ENCODE results near the gene FAM227A.
"Not testable (repeated sequence)": the region's sequence is repeated elsewhere in the genome, so short reads cannot be mapped to it uniquely, and the experiment has no call there.

FAM227A gene

DNA sequence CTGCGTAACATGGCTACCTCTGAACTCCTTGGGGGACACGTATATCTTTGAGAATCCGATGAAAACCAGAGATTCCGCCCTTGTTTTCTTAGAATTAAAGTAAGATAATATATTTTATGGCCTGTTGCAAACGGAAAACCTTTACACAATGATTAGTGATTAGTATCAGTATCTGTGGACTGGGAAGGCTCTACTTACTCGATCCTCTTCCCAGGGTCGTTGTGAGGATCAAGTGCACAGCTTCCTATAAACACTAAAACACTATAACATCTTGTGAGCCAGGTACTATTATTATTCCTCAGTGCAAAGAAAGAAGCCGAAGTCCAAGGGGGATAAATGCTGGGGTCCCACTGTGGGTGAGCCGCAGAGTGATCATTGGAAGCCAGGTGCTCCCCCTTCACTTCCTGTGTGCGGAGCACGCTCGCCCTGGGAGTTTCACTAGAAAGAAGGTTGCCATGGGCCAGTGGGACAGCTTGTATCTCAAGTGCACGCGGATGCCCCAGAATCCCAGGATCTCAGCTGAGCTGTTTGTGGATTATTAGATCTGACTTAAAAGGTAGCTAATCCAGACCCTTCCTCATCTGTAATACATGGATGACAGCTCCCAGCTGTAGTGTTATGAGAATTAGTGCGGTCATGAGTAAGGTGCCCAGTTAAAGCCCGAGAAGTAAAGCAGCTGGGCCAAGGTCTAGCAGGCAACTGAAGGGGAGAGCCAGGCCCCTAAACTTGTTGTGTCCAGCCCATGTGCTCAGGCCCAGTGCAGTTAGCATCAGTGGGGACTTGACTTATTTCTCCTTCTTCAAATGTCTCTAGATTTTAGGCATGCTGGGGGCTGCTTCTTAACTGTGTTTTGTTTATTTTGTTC, 1.1 kb upstream of the FAM227A start:
- peak in 1 of 14 donors; percentile 10 for DNase-seq

GRCh38 chr22:38655519-38656255, 505 bp downstream of the FAM227A start:
- peak in 1 of 14 donors; percentile 35 for DNase-seq

DNA sequence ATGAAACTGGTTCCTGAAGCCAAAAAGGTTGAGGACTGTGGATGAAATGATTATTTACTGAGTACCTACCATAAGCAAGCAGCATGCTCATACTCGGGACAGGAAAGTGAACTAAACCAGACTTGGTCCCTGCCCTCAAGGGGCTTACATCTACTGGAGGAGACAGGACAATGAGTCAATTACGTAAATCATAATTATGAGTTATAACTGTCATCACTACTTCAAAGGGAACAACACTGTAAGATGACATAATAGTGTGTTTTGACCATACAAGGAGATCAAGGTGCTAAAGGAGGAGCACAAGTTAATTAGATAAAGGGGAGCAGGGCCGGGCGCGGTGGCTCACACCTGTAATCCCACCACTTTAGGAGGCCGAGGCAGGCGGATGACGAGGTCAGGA, 2.5 kb downstream of the FAM227A start:
- DNase-seq: no peak

GRCh38 chr22:38652859-38653258, 3.3 kb downstream of the FAM227A start:
- DNase-seq: no peak

DNA sequence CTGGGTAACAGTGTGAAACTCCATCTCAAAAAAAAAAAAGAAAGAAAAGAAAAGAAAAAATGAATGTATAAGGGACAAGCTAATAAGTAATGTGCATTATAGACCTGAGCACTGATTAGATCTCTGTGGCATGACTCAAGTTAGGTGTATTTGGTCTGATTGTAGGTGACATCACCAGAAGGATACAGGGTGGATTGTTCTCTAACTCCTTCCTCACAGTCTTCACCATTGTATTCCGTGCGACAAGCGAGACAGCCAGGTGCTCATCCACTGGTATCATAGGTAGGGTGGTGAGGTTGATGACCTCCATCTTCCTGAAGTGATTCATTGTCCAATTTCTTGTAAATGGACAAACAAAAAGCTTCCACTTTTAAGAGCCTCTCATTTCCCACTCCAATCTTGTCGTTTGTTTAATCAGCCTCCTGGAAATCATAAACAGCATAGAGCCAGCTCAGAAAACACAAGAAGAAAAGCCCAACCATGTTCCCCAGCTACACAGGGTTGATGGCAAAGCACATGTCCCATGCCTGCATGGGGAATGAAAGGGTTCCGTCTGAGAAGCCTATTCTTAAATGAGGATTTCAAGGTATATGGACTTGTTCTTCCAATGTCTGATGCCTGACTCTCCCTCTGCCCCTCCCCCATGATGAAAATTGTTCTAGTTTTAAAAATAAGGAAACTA, 6.2 kb downstream of the FAM227A start:
- no peak for DNase-seq

DNA sequence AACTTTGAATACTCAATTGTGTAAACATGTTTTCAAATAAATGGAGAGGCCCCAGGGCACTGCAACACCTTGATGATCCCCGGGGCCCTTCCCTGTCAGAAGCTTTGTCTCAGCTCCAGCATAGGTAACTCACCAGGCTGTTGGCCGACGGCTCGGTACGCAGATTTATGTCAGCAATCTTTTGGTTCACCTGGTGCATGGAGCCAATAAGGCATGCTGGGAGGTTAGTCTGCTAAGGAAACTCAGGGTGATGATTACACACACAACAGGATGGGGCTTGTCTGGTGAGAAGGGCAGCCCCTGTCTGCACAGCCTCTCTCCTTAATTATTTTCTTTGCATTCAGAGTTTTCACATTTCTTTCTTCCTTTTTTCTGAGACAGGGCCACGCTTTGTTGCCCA, 10.8 kb downstream of the FAM227A start:
- no peak for DNase-seq

- DNase-seq: not testable (repeated sequence)
Observed at GRCh38 chr22:38644245-38644644, 11.9 kb downstream of the FAM227A start.

DNA sequence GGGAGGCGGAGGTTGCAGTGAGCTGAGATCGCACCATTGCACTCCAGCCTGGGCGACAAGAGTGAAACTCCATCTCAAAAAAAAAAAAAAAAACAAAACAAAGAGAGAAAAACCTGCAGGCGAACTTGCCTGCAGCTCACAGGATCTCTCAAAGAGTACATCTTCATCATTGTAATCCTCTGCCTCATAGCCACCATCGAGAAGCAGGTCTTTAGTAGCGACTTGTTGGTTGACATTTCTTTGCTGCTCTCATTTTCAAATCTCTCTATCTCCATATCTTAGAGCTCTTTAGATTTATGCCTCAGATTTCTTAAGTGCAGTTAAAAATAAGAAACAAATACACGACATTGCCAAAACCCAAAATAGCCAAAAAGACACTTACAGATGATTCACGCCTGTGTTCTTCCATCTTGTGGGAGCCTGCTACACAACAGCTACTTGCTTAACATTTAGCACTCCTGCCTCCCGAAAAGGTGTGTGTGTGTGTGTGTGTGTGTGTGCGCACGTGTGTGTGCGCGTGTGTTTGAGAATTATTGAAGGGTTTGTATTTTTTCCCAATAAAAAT, 14.6 kb downstream of the FAM227A start:
- no peak for DNase-seq

DNA sequence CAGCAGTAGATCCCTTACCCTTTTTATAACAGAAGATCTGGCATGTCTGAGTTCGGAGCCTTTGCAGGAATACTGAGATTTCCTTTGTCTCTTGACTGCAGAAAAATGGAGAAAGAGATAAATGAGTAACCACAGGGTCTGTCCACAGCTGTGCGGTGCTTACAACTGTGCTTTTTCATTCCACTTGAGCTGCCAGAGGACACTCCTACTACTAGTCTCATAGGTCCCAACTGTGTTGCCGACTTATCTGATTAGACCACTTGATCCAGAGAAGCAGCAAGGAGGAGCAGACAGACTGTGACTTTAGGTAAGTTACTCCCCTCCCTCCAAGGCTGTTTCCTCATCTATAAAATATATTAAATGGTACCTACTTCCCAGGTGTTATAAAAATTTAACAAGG, 17.5 kb downstream of the FAM227A start:
- DNase-seq: no peak

GRCh38 chr22:38638216-38638615, 18.0 kb downstream of the FAM227A start:
- DNase-seq: no peak

- DNase-seq: no peak
Observed at GRCh38 chr22:38632528-38632927, 23.7 kb downstream of the FAM227A start.

DNA sequence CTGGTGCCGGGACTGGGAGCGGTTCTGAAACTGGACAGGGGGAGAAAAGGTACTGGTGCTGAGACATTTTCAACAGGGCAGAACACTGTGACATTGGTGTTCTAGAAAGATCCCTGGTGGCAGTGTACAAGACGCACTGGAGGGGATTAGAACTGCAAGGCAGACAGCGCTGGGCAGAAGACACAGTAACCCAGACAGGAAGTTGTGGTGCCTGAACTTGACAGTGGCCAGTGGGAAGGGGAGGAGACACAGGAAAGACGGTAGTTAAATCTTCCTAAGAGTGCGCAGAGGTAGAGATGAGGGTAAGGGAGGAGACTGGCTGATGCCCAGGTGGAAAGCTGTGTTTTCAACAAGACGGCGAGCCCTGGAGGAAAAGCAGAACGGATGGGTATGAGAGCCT, 24.5 kb downstream of the FAM227A start:
- no peak for DNase-seq

DNA sequence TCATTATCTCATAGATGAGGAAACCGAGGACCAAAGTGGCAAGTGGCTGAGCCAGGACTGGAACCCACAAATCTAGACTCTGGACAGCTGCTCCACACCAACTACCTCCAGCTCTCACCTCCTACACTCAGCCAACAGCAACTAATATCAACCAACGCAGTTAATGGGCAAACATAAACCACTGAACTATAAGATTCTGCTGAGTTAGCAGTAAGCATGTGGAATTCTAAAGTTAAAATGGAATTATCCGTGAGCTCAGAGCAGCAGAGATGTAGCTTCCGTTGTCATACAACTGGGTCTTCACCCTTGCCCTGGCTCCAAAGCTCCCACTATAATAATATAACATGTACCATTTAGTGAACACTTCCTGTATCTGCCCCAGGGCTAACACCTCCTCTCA, 27.1 kb downstream of the FAM227A start:
- no peak for DNase-seq

- DNase-seq: no peak
Observed at GRCh38 chr22:38628444-38628843, 27.7 kb downstream of the FAM227A start.

DNA sequence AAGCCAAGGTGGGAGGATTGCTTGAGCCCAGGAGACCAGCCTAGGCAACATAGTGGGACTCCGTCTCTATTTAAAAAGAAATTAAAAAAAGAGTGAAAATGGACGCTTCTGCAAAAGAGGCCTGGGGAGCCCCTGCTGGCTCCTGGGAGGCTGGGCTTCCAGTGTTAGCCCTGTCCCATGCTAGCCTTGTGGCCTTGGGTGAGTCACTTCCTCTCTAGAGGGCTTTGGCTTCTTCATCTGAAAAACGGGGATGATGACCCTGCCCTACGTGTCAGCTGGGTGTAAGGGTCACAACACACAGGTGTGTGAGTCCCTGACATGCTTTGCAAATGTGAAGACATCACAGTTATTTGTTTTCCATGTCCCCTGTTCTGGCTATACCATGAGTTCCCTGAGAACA, 32.8 kb downstream of the FAM227A start:
- DNase-seq: no peak

GRCh38 chr22:38618682-38619081, 37.5 kb downstream of the FAM227A start:
- DNase-seq: no peak

DNA sequence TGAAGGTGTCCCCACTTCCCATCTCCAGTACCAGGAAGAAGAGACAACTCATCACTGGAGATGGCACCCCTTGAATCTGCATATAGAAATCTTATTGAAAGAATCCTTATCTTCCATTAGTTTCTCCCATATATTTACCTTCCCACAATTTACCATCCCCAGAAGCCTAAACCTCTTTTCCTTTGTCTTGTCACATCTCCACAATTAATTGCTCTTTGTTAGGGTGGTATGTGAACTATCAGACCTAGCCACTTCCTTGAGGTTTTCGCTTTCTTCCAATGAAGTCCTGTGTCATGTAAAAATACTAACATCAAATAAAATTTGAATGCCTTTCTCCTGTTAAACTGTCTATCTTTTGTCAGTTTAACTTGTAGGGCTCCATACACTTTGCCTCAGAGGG, 37.9 kb downstream of the FAM227A start:
- DNase-seq: no peak

DNA sequence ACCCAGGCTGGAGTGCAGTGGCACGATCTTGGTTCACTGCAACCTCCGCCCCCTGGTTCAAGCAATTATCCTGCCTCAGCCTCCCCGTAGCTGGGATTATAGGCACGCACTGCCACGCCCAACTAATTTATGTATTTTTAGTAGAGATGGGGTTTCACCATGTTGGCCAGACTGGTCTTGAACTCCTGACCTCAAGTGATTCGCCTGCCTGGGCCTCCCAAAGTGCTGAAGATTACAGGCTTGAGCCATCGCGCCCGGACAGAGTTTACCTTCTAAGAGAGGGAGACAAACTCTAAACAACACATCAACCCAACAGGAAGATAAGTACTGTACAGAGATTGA, 41.2 kb downstream of the FAM227A start:
- not testable (repeated sequence) for DNase-seq

DNA sequence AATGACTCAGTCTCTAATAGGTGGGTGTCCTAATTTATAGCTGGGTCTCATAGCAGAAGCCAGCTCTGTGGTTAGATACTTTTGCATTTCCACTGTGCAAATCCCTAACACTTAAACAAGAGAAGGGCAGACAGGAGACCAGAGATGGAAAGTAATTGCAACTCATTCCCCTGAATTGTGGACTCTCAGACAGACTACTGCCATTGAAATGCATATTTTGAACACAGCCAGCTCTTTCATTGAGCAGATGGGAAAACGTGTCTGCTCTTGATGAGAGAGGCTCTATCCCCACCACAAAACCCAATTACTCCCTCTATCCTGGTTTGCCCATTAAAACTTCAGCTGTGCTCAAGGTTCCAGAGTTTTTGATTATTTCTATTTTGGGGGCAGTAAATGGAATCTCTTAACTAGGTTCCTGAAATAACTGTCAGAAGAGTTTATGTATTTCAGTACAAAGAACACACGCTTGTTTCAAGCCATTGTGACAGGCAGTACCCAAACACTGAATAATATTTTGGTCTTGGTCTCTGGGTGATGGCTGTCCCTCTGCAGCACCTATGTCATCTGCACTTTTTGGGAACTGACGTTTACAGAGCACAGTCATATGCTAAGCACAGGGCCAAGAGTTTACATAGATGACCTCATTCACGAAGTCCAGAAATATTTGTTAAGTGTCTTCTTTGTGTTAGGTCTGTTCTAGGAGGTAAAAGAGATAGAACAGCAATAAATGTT, 41.7 kb downstream of the FAM227A start:
- no peak for DNase-seq

GRCh38 chr22:38613588-38613987, 42.6 kb downstream of the FAM227A start:
- DNase-seq: no peak

DNA sequence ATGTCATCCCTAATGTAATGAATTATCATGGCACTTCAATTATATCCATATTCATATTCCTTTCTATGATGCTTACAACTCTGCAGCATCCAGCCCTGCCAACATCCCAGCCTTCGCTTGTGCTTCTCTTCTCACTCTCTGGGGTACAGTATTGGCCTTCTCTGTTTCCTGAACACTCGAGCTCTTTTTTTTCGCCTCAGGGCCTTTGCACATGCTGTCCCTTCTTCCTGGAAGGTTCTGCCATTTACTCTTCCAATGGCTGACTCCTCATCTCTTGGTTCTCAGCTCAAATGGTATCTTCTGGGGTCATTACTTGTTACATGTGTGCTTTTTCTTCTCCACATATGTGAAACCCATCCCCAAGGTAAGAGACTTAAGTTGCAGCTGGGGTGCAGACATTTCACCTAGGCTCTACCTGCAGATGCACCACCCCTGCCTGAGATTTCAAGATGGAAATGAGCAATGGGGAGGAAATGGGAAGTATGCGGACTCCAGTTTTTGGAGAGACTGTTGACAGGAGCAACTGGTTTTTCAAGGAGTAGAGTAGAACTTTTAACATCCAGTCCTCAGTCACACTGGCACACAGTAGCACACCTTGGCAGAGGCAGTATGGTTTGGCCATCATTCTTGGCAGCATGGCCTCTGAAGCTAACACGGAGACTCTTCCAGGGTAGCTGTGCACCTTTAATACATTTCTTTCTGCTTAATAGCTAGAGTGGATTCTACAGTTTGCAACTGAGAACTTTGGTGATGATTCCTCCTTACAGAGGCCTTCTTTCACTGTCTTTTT, 43.8 kb downstream of the FAM227A start:
- DNase-seq: no peak

- no peak for DNase-seq
Observed at GRCh38 chr22:38611559-38611958, 44.6 kb downstream of the FAM227A start.
